Liver (tissue), 3 donors: ENCODE data around the gene MIER1.

ENCODE experiments used
- EGR1 ChIP-seq, 2 donors: IDR thresholded peaks; 2 replicates each; pipeline ENCODE4 v1.6.1; 2016 to 2018; ENCODE audit warnings: antibody characterized with exemption in 2 of 2, low read depth in 2 of 2
- FOXA1 ChIP-seq: IDR thresholded peaks from 2 replicates; pipeline ENCODE4 v1.6.1; 2016; ENCODE audit warnings: antibody characterized with exemption
- RAD21 ChIP-seq, 2 donors: IDR thresholded peaks; 2 replicates each; pipeline ENCODE4 v1.6.1; 2016; ENCODE audit warnings: antibody characterized with exemption in 2 of 2, mild to moderate bottlenecking in 2 of 2
- RXRA ChIP-seq, 2 donors: IDR thresholded peaks; 2 replicates each; pipeline ENCODE4 v1.6.1; 2017 to 2018; ENCODE audit warnings: antibody characterized with exemption in 2 of 2, mild to moderate bottlenecking in 1 of 2
- SP1 ChIP-seq: IDR thresholded peaks from 2 replicates; pipeline ENCODE4 v1.6.1; 2018; ENCODE audit warnings: antibody characterized with exemption, mild to moderate bottlenecking
- TAF1 ChIP-seq: conservative IDR thresholded peaks from 2 replicates; pipeline ENCODE4 v1.6.1; 2016; ENCODE audit warnings: antibody characterized with exemption, mild to moderate bottlenecking
- YY1 ChIP-seq: IDR thresholded peaks from 2 replicates; pipeline ENCODE4 v1.6.1; 2016; ENCODE audit warnings: antibody characterized with exemption, mild to moderate bottlenecking
- TF ChIP-seq, protein P1 (sequence below): IDR thresholded peaks from 2 replicates; pipeline ENCODE4 v1.6.1; 2016; ENCODE audit warnings: antibody characterized with exemption, mild to moderate bottlenecking
- TF ChIP-seq, protein P2 (sequence below): fragments of 150-350 bp; IDR thresholded peaks from 2 replicates; pipeline ENCODE4 v1.5.1; 2017; ENCODE audit warnings: improper control_type of control experiment, low read depth, low read length; ENCODE audit not compliant: missing input control
- TF ChIP-seq, protein P3 (sequence below): IDR thresholded peaks from 2 replicates; pipeline ENCODE4 v1.6.1; 2016; ENCODE audit warnings: antibody characterized with exemption
- TF ChIP-seq, protein P4 (sequence below): IDR thresholded peaks from 2 replicates; pipeline ENCODE4 v1.6.1; 2016; ENCODE audit warnings: antibody characterized with exemption
- donor health status: healthy.
- donor health status: healthy.

DNA sequence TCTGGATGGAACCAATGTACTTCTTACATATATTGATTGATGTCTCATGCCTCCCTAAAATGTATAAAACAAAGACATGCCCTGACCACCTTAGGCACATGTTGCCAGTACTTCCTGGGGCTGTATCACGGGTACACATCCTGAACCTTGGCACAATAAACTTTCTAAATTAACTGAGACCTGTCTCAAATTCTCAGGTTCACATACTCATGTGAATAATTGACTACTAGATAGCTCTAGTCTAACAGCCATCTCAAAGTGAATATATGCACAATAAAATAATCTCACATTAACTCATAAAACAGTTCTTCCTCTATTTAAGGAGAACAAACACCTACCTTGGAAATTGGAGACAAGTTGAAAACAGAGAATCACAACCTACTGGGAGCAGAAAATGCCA lies 5.7 kb upstream of the MIER1 start:
- TF ChIP-seq, protein P1, sequence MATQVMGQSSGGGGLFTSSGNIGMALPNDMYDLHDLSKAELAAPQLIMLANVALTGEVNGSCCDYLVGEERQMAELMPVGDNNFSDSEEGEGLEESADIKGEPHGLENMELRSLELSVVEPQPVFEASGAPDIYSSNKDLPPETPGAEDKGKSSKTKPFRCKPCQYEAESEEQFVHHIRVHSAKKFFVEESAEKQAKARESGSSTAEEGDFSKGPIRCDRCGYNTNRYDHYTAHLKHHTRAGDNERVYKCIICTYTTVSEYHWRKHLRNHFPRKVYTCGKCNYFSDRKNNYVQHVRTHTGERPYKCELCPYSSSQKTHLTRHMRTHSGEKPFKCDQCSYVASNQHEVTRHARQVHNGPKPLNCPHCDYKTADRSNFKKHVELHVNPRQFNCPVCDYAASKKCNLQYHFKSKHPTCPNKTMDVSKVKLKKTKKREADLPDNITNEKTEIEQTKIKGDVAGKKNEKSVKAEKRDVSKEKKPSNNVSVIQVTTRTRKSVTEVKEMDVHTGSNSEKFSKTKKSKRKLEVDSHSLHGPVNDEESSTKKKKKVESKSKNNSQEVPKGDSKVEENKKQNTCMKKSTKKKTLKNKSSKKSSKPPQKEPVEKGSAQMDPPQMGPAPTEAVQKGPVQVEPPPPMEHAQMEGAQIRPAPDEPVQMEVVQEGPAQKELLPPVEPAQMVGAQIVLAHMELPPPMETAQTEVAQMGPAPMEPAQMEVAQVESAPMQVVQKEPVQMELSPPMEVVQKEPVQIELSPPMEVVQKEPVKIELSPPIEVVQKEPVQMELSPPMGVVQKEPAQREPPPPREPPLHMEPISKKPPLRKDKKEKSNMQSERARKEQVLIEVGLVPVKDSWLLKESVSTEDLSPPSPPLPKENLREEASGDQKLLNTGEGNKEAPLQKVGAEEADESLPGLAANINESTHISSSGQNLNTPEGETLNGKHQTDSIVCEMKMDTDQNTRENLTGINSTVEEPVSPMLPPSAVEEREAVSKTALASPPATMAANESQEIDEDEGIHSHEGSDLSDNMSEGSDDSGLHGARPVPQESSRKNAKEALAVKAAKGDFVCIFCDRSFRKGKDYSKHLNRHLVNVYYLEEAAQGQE: no peak
- TF ChIP-seq, protein P2, sequence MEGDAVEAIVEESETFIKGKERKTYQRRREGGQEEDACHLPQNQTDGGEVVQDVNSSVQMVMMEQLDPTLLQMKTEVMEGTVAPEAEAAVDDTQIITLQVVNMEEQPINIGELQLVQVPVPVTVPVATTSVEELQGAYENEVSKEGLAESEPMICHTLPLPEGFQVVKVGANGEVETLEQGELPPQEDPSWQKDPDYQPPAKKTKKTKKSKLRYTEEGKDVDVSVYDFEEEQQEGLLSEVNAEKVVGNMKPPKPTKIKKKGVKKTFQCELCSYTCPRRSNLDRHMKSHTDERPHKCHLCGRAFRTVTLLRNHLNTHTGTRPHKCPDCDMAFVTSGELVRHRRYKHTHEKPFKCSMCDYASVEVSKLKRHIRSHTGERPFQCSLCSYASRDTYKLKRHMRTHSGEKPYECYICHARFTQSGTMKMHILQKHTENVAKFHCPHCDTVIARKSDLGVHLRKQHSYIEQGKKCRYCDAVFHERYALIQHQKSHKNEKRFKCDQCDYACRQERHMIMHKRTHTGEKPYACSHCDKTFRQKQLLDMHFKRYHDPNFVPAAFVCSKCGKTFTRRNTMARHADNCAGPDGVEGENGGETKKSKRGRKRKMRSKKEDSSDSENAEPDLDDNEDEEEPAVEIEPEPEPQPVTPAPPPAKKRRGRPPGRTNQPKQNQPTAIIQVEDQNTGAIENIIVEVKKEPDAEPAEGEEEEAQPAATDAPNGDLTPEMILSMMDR: no peak
- no peak for TF ChIP-seq TAF1
- TF ChIP-seq YY1: no peak
- no peak for TF ChIP-seq EGR1 (IDR thresholded peaks at IDR 0.05; ENCODE audit: low read depth in 2 of 2)
- TF ChIP-seq, protein P3, sequence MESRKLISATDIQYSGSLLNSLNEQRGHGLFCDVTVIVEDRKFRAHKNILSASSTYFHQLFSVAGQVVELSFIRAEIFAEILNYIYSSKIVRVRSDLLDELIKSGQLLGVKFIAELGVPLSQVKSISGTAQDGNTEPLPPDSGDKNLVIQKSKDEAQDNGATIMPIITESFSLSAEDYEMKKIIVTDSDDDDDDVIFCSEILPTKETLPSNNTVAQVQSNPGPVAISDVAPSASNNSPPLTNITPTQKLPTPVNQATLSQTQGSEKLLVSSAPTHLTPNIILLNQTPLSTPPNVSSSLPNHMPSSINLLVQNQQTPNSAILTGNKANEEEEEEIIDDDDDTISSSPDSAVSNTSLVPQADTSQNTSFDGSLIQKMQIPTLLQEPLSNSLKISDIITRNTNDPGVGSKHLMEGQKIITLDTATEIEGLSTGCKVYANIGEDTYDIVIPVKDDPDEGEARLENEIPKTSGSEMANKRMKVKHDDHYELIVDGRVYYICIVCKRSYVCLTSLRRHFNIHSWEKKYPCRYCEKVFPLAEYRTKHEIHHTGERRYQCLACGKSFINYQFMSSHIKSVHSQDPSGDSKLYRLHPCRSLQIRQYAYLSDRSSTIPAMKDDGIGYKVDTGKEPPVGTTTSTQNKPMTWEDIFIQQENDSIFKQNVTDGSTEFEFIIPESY: no peak
- no peak for TF ChIP-seq FOXA1
- no peak for TF ChIP-seq RAD21 (IDR thresholded peaks at IDR 0.05)
- TF ChIP-seq, protein P4, sequence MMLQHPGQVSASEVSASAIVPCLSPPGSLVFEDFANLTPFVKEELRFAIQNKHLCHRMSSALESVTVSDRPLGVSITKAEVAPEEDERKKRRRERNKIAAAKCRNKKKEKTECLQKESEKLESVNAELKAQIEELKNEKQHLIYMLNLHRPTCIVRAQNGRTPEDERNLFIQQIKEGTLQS: no peak
- no peak for TF ChIP-seq RXRA (IDR thresholded peaks at IDR 0.05)
- no peak for TF ChIP-seq SP1
